Peyer's patch (tissue), 4 donors: Measurements from ENCODE around the gene PRKACB. TPM values are rescaled to one million over a fixed set of nuclear protein-coding genes. Genes with fewer than 3 reads are reported as not detected.
"Not testable (repeated sequence)": the region's sequence is repeated elsewhere in the genome, so short reads cannot be mapped to it uniquely, and the experiment has no call there.

Experiments used
- DNase-seq, 3 donors: peaks; one replicate each; pipeline ENCODE4 v3.0.0-alpha.2; 2017 to 2019
- H3K27ac ChIP-seq, 4 donors: fragments of 200-600 bp; sonication (generic); one replicate each; pipeline ENCODE4 v1.5.1; 2016 to 2019
- H3K27me3 ChIP-seq, 2 donors: fragments of 200-600 bp; sonication (generic); one replicate each; pipeline ENCODE4 v1.5.1; 2019
- H3K36me3 ChIP-seq, 3 donors: fragments of 200-600 bp; sonication (generic); one replicate each; pipeline ENCODE4 v1.5.1; 2016 to 2019
- H3K4me1 ChIP-seq, 4 donors: fragments of 200-600 bp; sonication (generic); one replicate each; pipeline ENCODE4 v1.5.1; 2016 to 2019
- H3K4me3 ChIP-seq, 4 donors: fragments of 200-600 bp; sonication (generic); 1 replicate in 3 of 4; 2 replicates in 1 of 4; pipeline ENCODE4 v1.5.1; 2016 to 2019; ENCODE audit warnings: mild to moderate bottlenecking in 1 of 4
- H3K9me3 ChIP-seq, 4 donors: fragments of 200-600 bp; sonication (generic); one replicate each; pipeline ENCODE4 v1.5.1; 2016 to 2019; ENCODE audit warnings: mild to moderate bottlenecking in 1 of 4
- CTCF ChIP-seq, 6 experiments: fragments of 450-650 bp in 4 of 6; fragments of 200-600 bp in 2 of 6; sonication (generic) in 1 of 6; IDR thresholded peaks; one replicate each; pipeline ENCODE4 v1.5.1; 2017 to 2019; ENCODE audit warnings: antibody characterized with exemption in 6 of 6, mild to moderate bottlenecking in 3 of 6, moderate library complexity in 1 of 6
- POLR2A ChIP-seq, 2 donors: fragments of 450-650 bp; IDR thresholded peaks; one replicate each; pipeline ENCODE4 v1.5.1; 2017; ENCODE audit warnings: antibody characterized with exemption in 2 of 2, mild to moderate bottlenecking in 2 of 2, moderate library complexity in 2 of 2
- total RNA-seq, 4 donors: library from RNA; depleted of rRNA; stranded (reverse); fragments of >200 nt; gene quantifications; one replicate each; pipeline ENCODE4 v1.1.0, GENCODE V29; 2016

Gene PRKACB
- 10 to 100 TPM in 1 of 4 donors, 1 to 10 TPM in 3; 8.1 to 34.7 (median 8.8) TPM for total RNA-seq

- peak within 1 kb of the TSS; percentile 16 to 36 (median 28) for H3K4me3 ChIP-seq
- no peaks in the 10 kb centered on the region for H3K27me3 ChIP-seq
- no peak for DNase-seq
- no peaks in the 10 kb centered on the region for H3K36me3 ChIP-seq
- peak in 1 of 6 experiments; percentile 8 for TF ChIP-seq CTCF (IDR thresholded peaks at IDR 0.05)
- TF ChIP-seq POLR2A (IDR thresholded peaks at IDR 0.05) = peak in 1 of 2 donors; percentile 30
- peaks cover 0 to 3% (median 0%) of the 10 kb centered on the region in 4 donors for H3K4me1 ChIP-seq
- H3K27ac ChIP-seq = peak within 1 kb of the TSS; percentile 50 to 70 (median 64)
- H3K9me3 ChIP-seq = no peaks in the 10 kb centered on the region
Observed at GRCh38 chr1:84143796-84144565, at the start of gene PRKACB. PRKACB (plus strand) TSS chr1:84144271; CDS start chr1:84144362, 91 bp downstream.

GRCh38 chr1:84095308-84095707 lies 48.8 kb upstream of the PRKACB start:
- Histone ChIP-seq H3K27ac (no peak overlapping the region), H3K9me3 (no peaks in the 10 kb centered on the region), H3K27me3 (no peaks in the 10 kb centered on the region), H3K4me3 (no peak overlapping the region), H3K4me1 (no peaks in the 10 kb centered on the region), H3K36me3 (no peaks in the 10 kb centered on the region)
- TF ChIP-seq CTCF (IDR thresholded peaks at IDR 0.05) = no peak
- no peak for TF ChIP-seq POLR2A (IDR thresholded peaks at IDR 0.05)
- DNase-seq = no peak

- H3K27ac ChIP-seq = no peak overlapping the region
- no peak overlapping the region for H3K4me3 ChIP-seq
- no peak for DNase-seq
- no peaks in the 10 kb centered on the region for H3K27me3 ChIP-seq
- H3K9me3 ChIP-seq = no peaks in the 10 kb centered on the region
- H3K4me1 ChIP-seq = no peaks in the 10 kb centered on the region
- TF ChIP-seq CTCF (IDR thresholded peaks at IDR 0.05) = no peak
- no peaks in the 10 kb centered on the region for H3K36me3 ChIP-seq
Observed at GRCh38 chr1:84096176-84096575, 47.9 kb upstream of the PRKACB start.

- no peaks in the 10 kb centered on the region for H3K4me1 ChIP-seq
- no peak overlapping the region for H3K4me3 ChIP-seq
- no peaks in the 10 kb centered on the region for H3K27me3 ChIP-seq
- TF ChIP-seq POLR2A (IDR thresholded peaks at IDR 0.05) = no peak
- TF ChIP-seq CTCF (IDR thresholded peaks at IDR 0.05) = no peak
- H3K9me3 ChIP-seq = no peaks in the 10 kb centered on the region
- H3K27ac ChIP-seq = no peak overlapping the region
- H3K36me3 ChIP-seq = no peaks in the 10 kb centered on the region
- DNase-seq = no peak
Observed at GRCh38 chr1:84101204-84101603, 42.9 kb upstream of the PRKACB start.

GRCh38 chr1:84103197-84103992 lies 40.7 kb upstream of the PRKACB start:
- Histone ChIP-seq H3K4me3 (no peak overlapping the region), H3K27ac (no peak overlapping the region), H3K36me3 (no peaks in the 10 kb centered on the region), H3K27me3 (no peaks in the 10 kb centered on the region), H3K9me3 (no peaks in the 10 kb centered on the region), H3K4me1 (no peaks in the 10 kb centered on the region)
- peak in 1 of 3 donors; percentile 66 for DNase-seq
- TF ChIP-seq CTCF (IDR thresholded peaks at IDR 0.05) (no peak), POLR2A (IDR thresholded peaks at IDR 0.05) (no peak)

GRCh38 chr1:84107538-84107937 lies 36.5 kb upstream of the PRKACB start:
- not testable (repeated sequence) for H3K4me3 ChIP-seq, H3K4me1 ChIP-seq, H3K27ac ChIP-seq, H3K27me3 ChIP-seq, H3K36me3 ChIP-seq, DNase-seq, H3K9me3 ChIP-seq
